HepG2 (cell line): Measurements from ENCODE around the gene TNFRSF6B. TPM values are rescaled to one million over a fixed set of nuclear protein-coding genes. Genes with fewer than 3 reads are reported as not detected.
A peak's percentile ranks its signal among the peaks of the same experiment; 100 is the strongest.

Experiments used
- ARID5B ChIP-seq: IDR thresholded peaks from 2 replicates; pipeline ENCODE4 v1.4.0; 2020; ENCODE audit warnings: mild to moderate bottlenecking, missing genetic modification reagents
- CC2D1A ChIP-seq: sonication (generic); formaldehyde crosslinking; IDR thresholded peaks from 2 replicates; pipeline ENCODE4 v1.8.1; 2023; ENCODE audit warnings: mild to moderate bottlenecking, missing genetic modification reagents
- DMAP1 ChIP-seq: IDR thresholded peaks from 2 replicates; pipeline ENCODE4 v1.6.1; 2016
- DPF2 ChIP-seq: sonication (generic); formaldehyde crosslinking; IDR thresholded peaks from 2 replicates; pipeline ENCODE4 v1.4.0; 2020; ENCODE audit warnings: mild to moderate bottlenecking, low read depth, missing genetic modification reagents, borderline replicate concordance
- ETV6 ChIP-seq: sonication (generic); formaldehyde crosslinking; conservative IDR thresholded peaks from 2 replicates; pipeline ENCODE4 v1.4.0; 2020; ENCODE audit warnings: missing genetic modification reagents
- HNRNPH1 ChIP-seq: fragments of 200-400 bp; formaldehyde crosslinking; optimal IDR thresholded peaks from 2 replicates; pipeline ENCODE3; 2017; ENCODE audit warnings: mild to moderate bottlenecking, low read depth, low read length
- KLF16 ChIP-seq, 2 experiments: sonication (generic) in 1 of 2; formaldehyde crosslinking in 1 of 2; IDR thresholded peaks; 2 replicates each; pipeline versions ENCODE4 v1.6.1 to v1.8.0; 2016 to 2023; ENCODE audit warnings: missing genetic modification reagents in 2 of 2, missing compliant biosample characterization in 1 of 2
- MLLT10 ChIP-seq: sonication (generic); formaldehyde crosslinking; IDR thresholded peaks from 2 replicates; pipeline ENCODE4 v1.4.0; 2020; ENCODE audit warnings: missing genetic modification reagents
- NKX3-1 ChIP-seq: sonication (generic); formaldehyde crosslinking; IDR thresholded peaks from 2 replicates; pipeline ENCODE4 v1.5.0; 2020; ENCODE audit warnings: missing genetic modification reagents
- RARA ChIP-seq: IDR thresholded peaks from 2 replicates; pipeline ENCODE4 v1.6.1; 2016; ENCODE audit warnings: missing genetic modification reagents, missing compliant biosample characterization
- SIX4 ChIP-seq: sonication (generic); formaldehyde crosslinking; IDR thresholded peaks from 2 replicates; pipeline ENCODE4 v1.4.0; 2020; ENCODE audit warnings: missing genetic modification reagents
- SMC3 ChIP-seq: IDR thresholded peaks from 2 replicates; pipeline ENCODE4 v1.6.1; 2011; ENCODE audit warnings: low read length, improper control_type of control experiment
- SOX6 ChIP-seq, 2 experiments: fragments of 450-650 bp in 1 of 2; sonication (generic) in 1 of 2; formaldehyde crosslinking in 1 of 2; IDR thresholded peaks; 2 replicates each; pipeline versions ENCODE4 v1.4.0 to v1.6.1; 2017 to 2020; ENCODE audit warnings: antibody characterized with exemption in 1 of 2, mild to moderate bottlenecking in 1 of 2, missing genetic modification reagents in 1 of 2
- ZBTB3 ChIP-seq: sonication (generic); formaldehyde crosslinking; IDR thresholded peaks from 2 replicates; pipeline ENCODE4 v1.4.0; 2020; ENCODE audit warnings: low read depth, mild to moderate bottlenecking, moderate library complexity, missing genetic modification reagents, borderline replicate concordance
- ZHX2 ChIP-seq, 2 experiments: sonication (generic) in 1 of 2; formaldehyde crosslinking in 1 of 2; IDR thresholded peaks; 2 replicates each; pipeline versions ENCODE4 v1.6.1 to v1.9.0; 2014 to 2022; ENCODE audit warnings: antibody characterized with exemption in 1 of 2, borderline replicate concordance in 1 of 2, inconsistent platforms in 1 of 2, low read depth in 1 of 2, missing genetic modification reagents in 1 of 2
- ZNF235 ChIP-seq: sonication (generic); formaldehyde crosslinking; IDR thresholded peaks from 2 replicates; pipeline ENCODE4 v1.8.1; 2023; ENCODE audit warnings: mild to moderate bottlenecking, missing genetic modification reagents, borderline replicate concordance
- ZNF383 ChIP-seq: sonication (generic); formaldehyde crosslinking; IDR thresholded peaks from 2 replicates; pipeline ENCODE4 v1.4.0; 2020; ENCODE audit warnings: missing genetic modification reagents, mild to moderate bottlenecking, borderline replicate concordance
- ZNF549 ChIP-seq: sonication (generic); formaldehyde crosslinking; IDR thresholded peaks from 2 replicates; pipeline ENCODE4 v1.5.0; 2020; ENCODE audit warnings: missing genetic modification reagents
- ZNF597 ChIP-seq: sonication (generic); formaldehyde crosslinking; IDR thresholded peaks from 2 replicates; pipeline ENCODE4 v1.5.0; 2020; ENCODE audit warnings: missing genetic modification reagents
- polyA plus RNA-seq, 8 experiments: library from polyadenylated mRNA; depleted of rRNA in 3 of 8; stranded (reverse) in 7 of 8; unstranded in 1 of 8; fragments of >200 nt; fragmentation: Illumina TruSeq in 4 of 8; extraction: Trizol in 4 of 8; gene quantifications; 2 replicates each; pipeline versions ENCODE4 v1.2.1 to v1.2.3, GENCODE V29; 2011 to 2016; ENCODE audit warnings: low read depth in 4 of 8, missing spikeins in 1 of 8, mixed read lengths in 1 of 8; ENCODE audit not compliant: insufficient read depth in 1 of 8
- total RNA-seq, 5 experiments: library from RNA; depleted of rRNA; stranded (reverse); fragments of >200 nt; fragmentation: Illumina TruSeq; extraction: Trizol; gene quantifications; 2 replicates each; pipeline ENCODE4 v1.2.3, GENCODE V29; 2016; ENCODE audit warnings: low read depth in 1 of 5

TNFRSF6B gene
- total and polyA plus RNA-seq, 2 of the 13 experiments (the other 11 are each of a cell fraction or from before 2014, with no cell fraction given): 0.24 TPM; not detected in 1

GRCh38 chr20:63745961-63746731 is 49.7 kb downstream of the TNFRSF6B start (continued):
- TF ChIP-seq ZNF549 (CRISPR knock-in tag): no peak
- TF ChIP-seq KLF16 (CRISPR knock-in tag; IDR thresholded peaks at IDR 0.05): no peak
- no peak for TF ChIP-seq HNRNPH1
- TF ChIP-seq ETV6 (CRISPR knock-in tag): no peak; the same call in 1 of the 2 replicates
- TF ChIP-seq MLLT10 (CRISPR knock-in tag): no peak
- TF ChIP-seq ZNF383 (CRISPR knock-in tag): no peak
- no peak for TF ChIP-seq ZBTB3 (CRISPR knock-in tag)
- TF ChIP-seq CC2D1A: no peak
- no peak for TF ChIP-seq DMAP1
- no peak for TF ChIP-seq SMC3
- TF ChIP-seq RARA (CRISPR knock-in tag): no peak
- 0 out of 2 replicates have a peak, but pooled peaks have one; percentile 13 for TF ChIP-seq ARID5B
- TF ChIP-seq SOX6 (IDR thresholded peaks at IDR 0.05): no peak
- TF ChIP-seq SOX6 (CRISPR knock-in tag; IDR thresholded peaks at IDR 0.05): peak; percentile 19; the same call in 1 of the 2 replicates
- no peak for TF ChIP-seq DPF2 (CRISPR knock-in tag)
- peak; percentile 8; the same call in 1 of the 2 replicates for TF ChIP-seq ZNF235
- TF ChIP-seq SIX4: no peak
- TF ChIP-seq NKX3-1: no peak
- no peak for TF ChIP-seq ZNF597 (CRISPR knock-in tag)
- no peak for TF ChIP-seq ZHX2 (IDR thresholded peaks at IDR 0.05; ENCODE audit: low read depth)
- no peak for TF ChIP-seq ZHX2 (CRISPR knock-in tag; IDR thresholded peaks at IDR 0.05; ENCODE audit: borderline replicate concordance)
